Retina (tissue), 1 donor: ENCODE measurements around the gene TRPV2.
A peak's percentile ranks its signal among the peaks of the same experiment; 100 is the strongest.

Experiments used
- DNase-seq: peaks from one replicate; pipeline ENCODE4 v3.0.0-alpha.2; 2016

Gene TRPV2

DNA sequence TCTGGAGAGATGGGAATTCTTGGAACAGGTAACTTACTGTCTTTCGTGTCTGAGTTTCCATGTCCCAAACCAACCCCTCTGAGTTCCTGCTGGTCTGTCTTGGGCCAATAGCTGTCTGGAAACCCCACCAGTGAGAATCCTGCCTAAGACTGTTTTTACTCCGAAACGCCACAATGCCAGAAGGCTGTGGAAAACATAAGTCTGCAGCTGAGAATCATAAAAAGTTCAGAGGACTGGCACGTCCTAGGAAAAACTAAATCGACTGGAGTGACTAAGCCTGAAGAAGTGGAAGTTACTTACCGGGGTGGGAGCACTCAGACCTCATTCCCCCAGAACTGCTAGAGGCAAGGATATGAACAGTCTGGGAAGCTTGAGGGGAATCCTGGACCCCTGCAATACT is 63.3 kb downstream of the TRPV2 start:
- no peak for DNase-seq

- DNase-seq, result no peak
Measured at GRCh38 chr17:16479264-16479663, 63.9 kb downstream of the TRPV2 start.

- DNase-seq, result no peak
Measured at GRCh38 chr17:16480995-16481394, 65.6 kb downstream of the TRPV2 start.

DNA sequence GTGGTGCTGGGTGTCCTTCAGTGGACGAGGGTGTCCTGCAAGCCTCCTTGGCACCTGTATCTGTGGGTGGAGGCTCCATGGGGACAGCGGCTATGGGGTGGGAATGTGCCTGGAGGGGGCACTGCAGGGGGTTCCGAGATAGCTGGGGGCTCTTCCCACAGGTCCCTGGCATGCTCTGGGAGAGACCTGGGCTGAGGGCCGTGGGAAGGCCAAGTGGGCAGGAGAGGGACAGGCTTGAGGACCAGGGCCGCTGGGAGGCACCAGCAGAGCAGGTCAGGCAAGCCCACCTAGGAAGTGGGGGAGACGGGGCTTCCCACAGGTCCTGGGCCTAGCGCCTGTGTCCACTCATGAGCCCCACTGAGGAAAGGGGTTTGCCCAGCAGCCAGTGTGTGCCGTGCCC is 66.9 kb downstream of the TRPV2 start:
- no peak for DNase-seq

DNA sequence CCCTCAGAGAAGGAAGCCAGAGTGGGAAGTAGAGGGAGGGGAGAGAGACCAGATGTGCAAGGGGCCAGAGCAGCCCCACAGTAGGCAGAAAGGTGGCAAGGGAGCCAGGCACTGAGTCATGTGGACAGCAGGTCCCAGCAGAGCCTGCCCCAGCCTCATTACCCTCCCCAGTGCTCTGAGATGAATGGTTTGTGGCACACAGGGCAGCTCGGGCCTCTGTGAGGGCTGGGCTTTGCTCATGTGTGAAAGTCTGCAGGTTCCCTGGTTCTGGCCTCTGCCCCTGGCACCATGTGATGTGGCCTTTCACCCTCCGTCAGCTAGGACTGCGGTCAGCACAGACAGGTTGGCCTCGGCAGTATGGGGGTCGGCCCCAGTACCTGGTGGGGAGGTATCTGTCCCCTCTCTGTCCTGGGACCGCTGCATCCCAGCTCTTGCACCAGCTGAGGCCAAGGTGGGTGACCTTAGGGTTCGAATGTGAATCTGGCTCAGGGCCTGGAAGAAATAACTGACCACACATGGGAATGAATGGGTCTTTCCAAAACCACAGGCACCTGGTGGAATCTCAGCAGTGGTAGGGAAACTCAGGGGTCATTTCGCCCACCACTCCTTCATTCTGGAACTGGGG is 67.8 kb downstream of the TRPV2 start:
- DNase-seq, result no peak

GRCh38 chr17:16484445-16485175 is 69.2 kb downstream of the TRPV2 start:
- DNase-seq, result peak; percentile 38
